ENCODE results near the gene RABL6. TPM values are rescaled to one million over a fixed set of nuclear protein-coding genes. Genes with fewer than 3 reads are reported as not detected.

RABL6 gene
- total RNA-seq, 2 donors from 2014 or later = 126 to 163 TPM

DNA sequence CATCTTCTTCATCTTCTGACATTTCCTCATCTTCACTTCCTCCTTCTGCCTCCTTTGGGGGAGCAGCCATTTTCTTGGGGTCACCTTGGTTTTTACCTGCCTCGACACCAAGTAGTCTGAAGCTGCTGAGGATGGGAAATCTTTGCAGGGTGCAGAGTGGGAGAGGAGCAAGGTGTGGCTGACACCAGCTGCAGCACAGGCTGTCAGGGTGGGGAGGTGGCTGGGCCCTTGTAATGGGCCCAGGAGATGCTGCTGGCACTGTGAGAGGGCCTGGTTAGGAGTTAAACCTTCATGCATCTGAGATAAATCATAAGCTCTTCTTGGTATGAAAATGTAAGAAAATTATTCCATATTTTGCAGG, 7.7 kb downstream of the RABL6 start:
- intact Hi-C loops (cut with DNase I) = no loop called here
- Histone ChIP-seq H3K4me3 (no peak overlapping the region), H3K9me3 (no peaks in the 10 kb centered on the region), H3K27ac (no peak overlapping the region), H3K27me3 (no peaks in the 10 kb centered on the region), H3K4me1 (no peaks in the 10 kb centered on the region), H3K36me3 (no peaks in the 10 kb centered on the region), H3K9ac (ENCODE audit: low read depth in 2 of 2, low read length in 2 of 2) (no peak overlapping the region)
- no peak for DNase-seq
- TF ChIP-seq, protein P1, sequence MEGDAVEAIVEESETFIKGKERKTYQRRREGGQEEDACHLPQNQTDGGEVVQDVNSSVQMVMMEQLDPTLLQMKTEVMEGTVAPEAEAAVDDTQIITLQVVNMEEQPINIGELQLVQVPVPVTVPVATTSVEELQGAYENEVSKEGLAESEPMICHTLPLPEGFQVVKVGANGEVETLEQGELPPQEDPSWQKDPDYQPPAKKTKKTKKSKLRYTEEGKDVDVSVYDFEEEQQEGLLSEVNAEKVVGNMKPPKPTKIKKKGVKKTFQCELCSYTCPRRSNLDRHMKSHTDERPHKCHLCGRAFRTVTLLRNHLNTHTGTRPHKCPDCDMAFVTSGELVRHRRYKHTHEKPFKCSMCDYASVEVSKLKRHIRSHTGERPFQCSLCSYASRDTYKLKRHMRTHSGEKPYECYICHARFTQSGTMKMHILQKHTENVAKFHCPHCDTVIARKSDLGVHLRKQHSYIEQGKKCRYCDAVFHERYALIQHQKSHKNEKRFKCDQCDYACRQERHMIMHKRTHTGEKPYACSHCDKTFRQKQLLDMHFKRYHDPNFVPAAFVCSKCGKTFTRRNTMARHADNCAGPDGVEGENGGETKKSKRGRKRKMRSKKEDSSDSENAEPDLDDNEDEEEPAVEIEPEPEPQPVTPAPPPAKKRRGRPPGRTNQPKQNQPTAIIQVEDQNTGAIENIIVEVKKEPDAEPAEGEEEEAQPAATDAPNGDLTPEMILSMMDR (IDR thresholded peaks at IDR 0.05) = no peak

DNA sequence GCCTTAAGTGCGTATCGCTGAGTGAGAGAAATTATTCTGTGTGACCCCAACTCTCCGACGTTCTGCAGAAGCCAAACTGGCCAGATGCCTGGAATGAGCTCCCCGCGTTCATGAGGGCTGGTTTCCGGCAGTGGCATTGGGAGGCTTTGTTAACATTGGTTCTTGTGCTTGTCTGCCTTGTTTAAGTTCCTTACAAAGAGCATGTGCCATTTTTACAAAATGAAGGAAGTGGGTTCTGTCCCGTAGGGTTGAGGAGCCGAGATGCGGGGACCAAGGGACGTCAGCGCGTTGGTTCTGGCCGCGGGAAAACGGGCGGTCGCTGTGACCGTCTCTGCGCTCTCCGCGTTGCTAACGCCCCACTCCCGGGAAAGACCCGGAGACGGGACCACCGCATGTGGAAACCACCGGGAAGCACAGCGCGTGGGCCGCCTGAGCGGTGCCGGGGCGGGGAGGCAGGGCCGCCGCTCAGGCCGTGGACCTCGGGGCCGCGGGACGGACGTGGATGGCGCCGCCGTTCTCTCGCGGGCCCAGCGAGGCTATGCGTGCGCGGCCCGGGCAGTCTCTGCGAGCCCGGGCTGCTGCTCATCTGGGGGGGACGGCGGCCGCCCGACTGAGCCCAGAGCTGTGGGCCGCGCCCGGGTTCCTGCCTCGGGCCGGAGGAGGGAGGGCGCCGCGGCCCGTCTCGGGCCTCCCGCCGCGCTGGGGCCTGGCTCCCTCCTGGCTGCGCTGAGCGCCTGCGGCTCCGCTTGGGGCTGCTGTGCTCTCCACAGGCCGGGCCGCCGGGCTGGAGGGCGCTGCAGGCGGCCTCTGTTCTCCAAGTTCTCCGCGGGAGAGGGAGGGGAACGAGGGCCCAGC, 13.4 kb downstream of the RABL6 start:
- Histone ChIP-seq H3K27me3 (no peaks in the 10 kb centered on the region), H3K9ac (ENCODE audit: low read depth in 2 of 2, low read length in 2 of 2) (no peak overlapping the region), H3K27ac (no peak overlapping the region), H3K36me3 (no peaks in the 10 kb centered on the region), H3K9me3 (no peaks in the 10 kb centered on the region), H3K4me1 (no peaks in the 10 kb centered on the region), H3K4me3 (peak overlapping the region; percentile 13)
- no peak for DNase-seq
- intact Hi-C loops (cut with DNase I) = no loop called here
- TF ChIP-seq, protein P1 (IDR thresholded peaks at IDR 0.05) = no peak

DNA sequence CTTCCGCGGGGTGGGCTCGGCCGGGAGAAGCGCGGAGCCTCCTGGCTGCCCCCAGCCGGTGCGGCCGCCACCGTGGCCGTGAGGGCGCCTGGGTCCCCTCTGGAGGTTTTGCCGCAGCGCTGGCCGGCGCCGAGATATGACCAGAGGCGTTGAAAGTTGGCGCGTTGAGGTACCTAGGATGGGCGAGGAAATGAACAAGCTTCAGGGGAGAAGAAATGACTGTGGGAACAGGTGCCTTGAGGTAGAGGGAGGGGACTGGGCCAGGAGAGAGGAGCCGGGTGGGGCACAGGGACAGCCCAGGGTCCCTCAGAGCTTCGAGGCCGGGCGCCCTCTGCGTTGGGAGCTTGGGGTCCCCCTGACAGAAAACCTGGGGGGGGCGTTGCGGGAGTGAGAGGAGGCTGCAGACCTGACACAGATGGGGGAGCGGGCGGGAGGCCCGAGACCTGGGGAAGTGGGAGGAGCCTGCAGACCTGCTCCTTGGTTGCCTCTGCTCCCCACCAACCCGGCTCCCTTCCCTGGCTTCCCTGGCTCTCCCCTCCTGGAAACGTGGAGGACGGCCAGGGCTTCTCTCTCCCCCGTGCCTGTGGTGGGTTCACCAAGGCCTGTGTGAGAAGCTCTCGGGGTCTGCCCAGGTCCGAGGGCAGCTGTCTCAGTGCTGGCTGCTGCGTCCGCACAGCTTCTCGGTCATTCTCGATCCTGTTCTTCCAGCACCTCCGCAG, 14.2 kb downstream of the RABL6 start:
- Histone ChIP-seq H3K27ac (no peak overlapping the region), H3K36me3 (no peaks in the 10 kb centered on the region), H3K27me3 (no peaks in the 10 kb centered on the region), H3K4me3 (peak overlapping the region; percentile 13), H3K4me1 (no peaks in the 10 kb centered on the region), H3K9ac (ENCODE audit: low read depth in 2 of 2, low read length in 2 of 2) (no peak overlapping the region), H3K9me3 (no peaks in the 10 kb centered on the region)
- TF ChIP-seq, protein P1 (IDR thresholded peaks at IDR 0.05) = no peak
- intact Hi-C loops (cut with DNase I) = no loop called here
- DNase-seq = no peak

DNA sequence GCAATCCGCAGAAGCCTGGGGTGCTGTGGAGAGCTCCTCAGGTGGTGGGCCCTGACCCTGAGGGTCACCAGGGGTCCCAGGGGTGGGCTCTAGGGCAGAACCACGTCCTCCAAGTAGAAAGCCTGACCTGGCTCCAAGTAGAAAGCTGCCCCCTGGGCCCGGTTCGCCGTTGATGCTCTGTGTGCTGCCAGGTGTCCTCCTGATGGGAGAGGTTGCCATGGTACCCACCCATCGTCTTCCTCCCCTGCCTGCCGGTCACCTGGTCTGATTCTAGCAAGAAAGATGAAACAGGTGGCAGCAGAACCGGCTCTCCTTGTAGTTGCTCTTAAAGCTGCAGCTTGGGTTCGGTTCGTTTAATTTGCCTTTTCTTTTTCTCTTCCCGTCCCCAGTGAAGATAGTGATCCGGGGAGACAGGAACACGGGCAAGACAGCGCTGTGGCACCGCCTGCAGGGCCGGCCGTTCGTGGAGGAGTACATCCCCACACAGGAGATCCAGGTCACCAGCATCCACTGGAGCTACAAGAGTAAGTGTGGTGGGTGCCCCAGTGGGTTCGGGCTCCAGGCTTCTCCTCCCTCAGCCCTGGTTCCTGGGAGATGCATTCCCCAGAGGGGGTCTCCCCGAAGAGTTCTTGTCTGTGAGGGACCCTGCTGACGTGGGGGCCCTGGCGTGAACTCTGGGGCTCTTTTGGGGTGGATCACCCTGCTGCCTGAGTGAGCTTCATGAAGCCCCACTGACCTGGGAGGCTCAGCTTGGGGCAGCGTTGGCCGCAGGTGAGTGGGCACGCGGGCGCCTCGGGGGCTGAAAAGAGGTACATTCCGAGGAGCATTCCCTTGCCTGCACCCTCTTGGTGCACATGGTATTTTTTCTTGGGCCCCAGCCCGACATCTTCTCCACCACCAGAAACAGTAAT, 15.6 kb downstream of the RABL6 start:
- Histone ChIP-seq H3K27ac (no peak overlapping the region), H3K9me3 (no peaks in the 10 kb centered on the region), H3K4me1 (no peaks in the 10 kb centered on the region), H3K4me3 (no peak overlapping the region), H3K9ac (ENCODE audit: low read depth in 2 of 2, low read length in 2 of 2) (no peak overlapping the region), H3K27me3 (no peaks in the 10 kb centered on the region), H3K36me3 (no peaks in the 10 kb centered on the region)
- TF ChIP-seq, protein P1 (IDR thresholded peaks at IDR 0.05) = no peak
- no peak for DNase-seq
- intact Hi-C loops (cut with DNase I) = no loop called here
